K562 treated with DMSO at 1 percent for 12 hours (cell line): ENCODE measurements around the gene GABRA4. TPM values are rescaled to one million over a fixed set of nuclear protein-coding genes. Genes with fewer than 3 reads are reported as not detected.

Experiments
- total RNA-seq: library from RNA; unstranded; fragments of 300-600 nt; gene quantifications from 2 replicates; pipeline ENCODE4 v1.2.3, GENCODE V29; 2022; ENCODE audit not compliant: insufficient read depth

The GABRA4 gene
- not detected in 2 replicates for total RNA-seq

GRCh38 chr4:46993075-46994006, at the start of gene GABRA4:
GABRA4 (minus strand) TSS chr4:46993581; CDS start chr4:46993424, 157 bp downstream.

DNA sequence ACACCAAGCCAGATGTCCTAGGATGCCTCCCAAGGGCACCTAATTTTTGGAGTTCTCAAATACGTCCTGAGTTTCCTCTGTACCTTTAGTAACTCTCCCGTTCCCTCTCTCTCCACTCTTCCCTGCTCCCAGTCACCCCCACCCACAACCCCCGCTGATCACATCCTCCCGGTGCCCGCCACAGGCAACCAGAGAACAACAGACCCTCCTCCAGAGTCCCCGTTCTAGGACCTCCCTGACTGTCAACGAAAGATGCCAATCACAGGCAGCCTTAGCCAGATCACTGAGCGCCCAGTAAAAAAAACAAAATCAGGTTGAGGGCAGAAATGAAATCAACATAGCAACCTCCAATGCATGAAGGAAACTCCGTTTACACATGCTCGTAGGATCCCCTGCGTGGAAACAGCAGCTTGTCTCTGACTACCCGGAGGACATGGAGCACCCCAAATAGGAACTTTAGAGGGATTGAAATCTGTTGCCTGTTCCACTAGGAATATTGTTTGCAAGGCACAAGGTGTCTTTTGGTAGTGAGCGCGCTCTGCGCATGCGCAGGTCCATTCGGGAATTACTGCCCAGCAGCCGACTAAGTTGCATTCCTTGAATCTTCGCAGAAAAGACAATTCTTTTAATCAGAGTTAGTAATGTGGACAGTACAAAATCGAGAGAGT, 37.8 kb upstream of the GABRA4 start, which contains the start of gene GABRB1:
Gene GABRB1 (plus strand): TSS at position 557 of the 668 bp plus-strand sequence.

DNA sequence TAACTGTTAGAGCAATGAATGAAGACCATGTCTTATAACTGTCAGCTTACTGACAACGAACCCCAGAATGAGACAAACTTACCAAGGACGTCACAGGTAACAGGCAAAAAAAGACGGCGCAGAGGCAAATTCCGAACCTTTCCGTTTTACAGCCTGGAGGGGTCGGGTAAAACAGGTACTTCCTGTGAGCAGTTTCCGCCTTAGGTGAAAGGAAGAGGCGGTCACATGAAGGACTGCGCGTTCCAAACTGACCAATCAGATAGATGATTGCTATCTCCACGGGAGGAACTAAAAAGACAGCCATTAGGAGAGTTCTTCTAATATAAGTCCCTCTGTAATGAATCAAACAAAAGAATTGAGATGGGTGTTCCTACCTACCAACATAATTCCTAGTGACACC, 84.3 kb downstream of the GABRA4 start, which contains the start of gene COX7B2:
Gene COX7B2 (minus strand): TSS at position 168 of the 400 bp plus-strand sequence. CDS start 174,053 bp downstream, outside the sequence.

Other genes with a start within 250 kb of the GABRA4 start
- gene COX7B2, start 84.3 kb downstream of the GABRA4 start, total RNA-seq: not detected in 2 replicates
- not detected in 2 replicates for gene GABRB1, start 38.0 kb upstream of the GABRA4 start, total RNA-seq